ENCODE results near the gene PDHA1.

PDHA1 gene

GRCh38 chrX:19343535-19344408 is at the start of gene PDHA1:
TSS of gene PDHA1 (plus strand) at chrX:19343927. CDS start at chrX:19344038, 111 bp downstream.
- DNase-seq (ENCODE audit: low read depth) = peak; percentile 63

DNA sequence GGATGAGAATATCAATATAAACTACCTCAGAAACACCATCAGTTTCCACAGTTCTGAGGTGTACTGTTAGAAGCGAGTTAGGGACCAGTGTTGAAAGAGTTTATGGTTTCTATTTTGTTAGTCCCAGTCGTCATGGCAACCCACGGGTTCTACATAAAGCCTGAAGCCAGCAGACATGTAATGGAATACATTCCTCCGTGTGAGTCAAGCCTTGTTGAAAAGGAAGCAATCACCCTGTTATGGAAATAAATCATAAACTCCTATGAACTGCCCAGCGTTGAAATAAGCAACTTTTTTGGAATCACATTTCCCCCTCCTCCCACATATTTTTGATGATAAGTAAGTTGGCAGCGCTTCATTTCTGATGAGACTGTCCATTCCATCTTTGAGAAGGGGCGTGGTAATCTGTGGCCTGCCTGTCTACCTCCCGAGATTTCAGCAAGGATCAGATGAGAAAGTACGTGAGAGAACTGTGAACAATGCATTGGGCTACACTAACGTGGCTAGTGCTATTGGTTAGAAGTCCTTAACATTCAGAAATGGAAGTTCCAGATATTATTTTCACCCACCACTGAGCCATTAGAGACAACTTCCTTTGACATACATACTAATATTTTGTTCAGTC is 40.4 kb upstream of the PDHA1 start:
- DNase-seq (ENCODE audit: low read depth) = peak; percentile 65

DNA sequence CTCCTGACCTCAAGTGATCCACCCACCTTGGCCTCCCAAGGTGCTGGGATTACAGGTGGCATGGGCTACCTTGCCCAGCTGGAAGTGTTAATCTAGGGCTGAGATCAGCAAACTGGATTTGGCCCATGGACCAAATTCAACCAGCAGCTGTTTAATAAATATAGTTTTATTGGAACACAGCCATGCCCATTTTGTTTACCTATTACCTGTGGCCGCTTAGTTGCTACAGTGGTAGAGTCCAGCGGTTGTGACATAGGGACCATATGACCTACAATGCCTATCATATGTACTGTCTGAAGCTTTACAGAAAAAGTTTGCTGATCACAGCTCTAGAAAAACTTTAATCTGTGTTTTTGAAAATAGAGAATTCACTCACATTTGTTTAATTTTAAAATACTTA is 17.2 kb upstream of the PDHA1 start:
- DNase-seq (ENCODE audit: low read depth) = no peak

- no peak for DNase-seq (ENCODE audit: low read depth)
Measured at GRCh38 chrX:19331831-19332230, 11.9 kb upstream of the PDHA1 start.

- no peak for DNase-seq (ENCODE audit: low read depth)
Measured at GRCh38 chrX:19332983-19333382, 10.7 kb upstream of the PDHA1 start.

DNA sequence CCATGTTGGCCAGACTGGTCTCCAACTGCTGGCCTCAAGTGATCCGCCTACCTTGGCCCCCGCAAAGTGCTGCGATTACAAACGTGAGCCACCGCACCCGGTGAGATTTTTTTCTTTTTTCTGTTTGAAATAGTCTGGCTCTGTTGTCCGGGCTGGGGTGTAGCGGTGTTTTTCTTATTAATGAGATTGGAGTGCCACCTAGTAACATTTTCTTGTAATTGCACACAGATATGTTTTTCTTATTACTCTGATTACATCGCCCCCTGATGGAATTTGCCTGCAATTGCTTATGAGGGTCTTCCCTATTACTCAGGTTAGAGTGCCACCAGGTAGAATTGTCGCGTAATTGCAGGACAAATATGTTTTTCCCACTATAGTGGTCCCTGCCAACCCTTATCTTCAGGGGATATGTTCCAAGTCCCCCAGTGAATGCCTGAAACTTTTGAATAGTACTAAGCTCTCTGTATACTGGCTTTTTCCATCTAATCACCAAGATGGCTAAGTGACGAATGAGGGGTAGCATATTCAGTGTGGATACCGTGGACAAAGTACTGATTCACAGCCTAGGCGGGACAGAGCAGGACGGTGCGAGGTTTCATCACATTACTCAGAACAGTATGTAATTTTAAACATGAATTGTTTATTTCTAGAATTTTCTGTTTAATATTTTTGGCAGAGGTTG is 8.6 kb upstream of the PDHA1 start:
- no peak for DNase-seq (ENCODE audit: low read depth)

DNA sequence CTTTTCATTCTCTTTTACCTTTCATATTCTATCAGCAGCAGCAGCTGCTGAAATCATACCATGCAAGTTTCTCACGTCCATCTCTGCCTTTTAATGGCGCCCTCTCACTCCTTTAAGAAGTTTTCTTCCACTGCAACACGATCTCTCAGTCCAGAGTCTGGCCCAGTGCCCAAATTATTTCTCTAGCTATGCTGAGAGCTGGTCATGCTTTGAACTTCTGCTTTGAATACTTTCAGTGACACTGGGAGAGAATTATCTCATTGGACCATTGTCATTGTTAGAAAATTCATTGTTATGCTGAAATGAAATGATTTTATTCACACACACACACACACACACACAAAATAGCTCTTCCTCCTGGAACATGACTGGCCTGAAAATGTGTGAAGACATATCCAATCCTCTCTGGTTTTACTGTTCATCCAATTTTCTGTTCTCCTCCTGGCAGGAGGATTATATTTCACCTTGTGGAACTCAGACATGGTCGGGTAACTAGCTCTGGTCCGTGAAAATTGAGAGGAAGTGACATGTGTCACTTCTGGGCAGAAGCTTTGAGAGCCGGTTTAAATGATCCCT is 1.3 kb upstream of the PDHA1 start:
- DNase-seq (ENCODE audit: low read depth) = no peak

DNA sequence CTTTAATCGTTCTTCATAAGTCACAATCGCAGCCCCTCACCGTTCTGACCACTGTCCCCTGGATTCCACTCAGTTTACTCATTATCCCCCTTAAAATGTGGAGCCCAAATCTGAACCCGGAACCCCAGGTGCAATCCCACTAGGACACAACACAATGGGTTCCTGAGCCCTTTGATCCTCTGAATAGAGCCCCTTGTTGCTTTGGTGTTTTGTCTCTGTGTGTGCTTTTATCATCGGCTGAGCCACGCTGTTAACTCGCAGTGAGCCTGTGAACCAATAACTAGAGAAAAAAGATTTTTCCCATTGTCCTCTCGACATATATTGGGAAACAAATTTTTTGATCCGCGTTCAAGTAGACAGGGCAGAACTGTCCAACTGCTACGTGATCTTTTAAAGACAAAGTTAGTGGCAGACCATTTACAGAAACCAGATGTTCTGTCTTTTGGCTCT is 617 bp upstream of the PDHA1 start:
- DNase-seq (ENCODE audit: low read depth) = no peak

- DNase-seq (ENCODE audit: low read depth) = no peak
Measured at GRCh38 chrX:19344661-19345060, 934 bp downstream of the PDHA1 start.

- DNase-seq (ENCODE audit: low read depth) = no peak
Measured at GRCh38 chrX:19347916-19348315, 4.2 kb downstream of the PDHA1 start.

DNA sequence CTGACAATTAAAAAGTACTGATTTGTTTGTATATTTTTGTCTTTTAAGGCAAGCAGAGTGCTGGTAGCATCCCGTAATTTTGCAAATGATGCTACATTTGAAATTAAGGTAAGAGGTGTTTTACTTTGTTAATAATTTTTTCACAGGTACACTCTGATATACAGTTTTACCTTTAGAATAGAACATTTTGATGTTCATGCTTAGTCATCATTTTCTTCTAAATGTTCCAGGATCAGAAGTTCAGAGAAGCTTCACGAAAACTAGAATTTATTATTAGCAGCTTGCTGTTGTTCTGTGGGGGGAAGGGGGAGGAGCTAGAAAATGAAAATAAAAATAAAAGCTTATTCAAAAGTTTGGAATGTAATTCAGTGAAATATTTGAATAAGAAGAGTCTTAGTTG is 5.5 kb downstream of the PDHA1 start:
- DNase-seq (ENCODE audit: low read depth) = no peak

DNA sequence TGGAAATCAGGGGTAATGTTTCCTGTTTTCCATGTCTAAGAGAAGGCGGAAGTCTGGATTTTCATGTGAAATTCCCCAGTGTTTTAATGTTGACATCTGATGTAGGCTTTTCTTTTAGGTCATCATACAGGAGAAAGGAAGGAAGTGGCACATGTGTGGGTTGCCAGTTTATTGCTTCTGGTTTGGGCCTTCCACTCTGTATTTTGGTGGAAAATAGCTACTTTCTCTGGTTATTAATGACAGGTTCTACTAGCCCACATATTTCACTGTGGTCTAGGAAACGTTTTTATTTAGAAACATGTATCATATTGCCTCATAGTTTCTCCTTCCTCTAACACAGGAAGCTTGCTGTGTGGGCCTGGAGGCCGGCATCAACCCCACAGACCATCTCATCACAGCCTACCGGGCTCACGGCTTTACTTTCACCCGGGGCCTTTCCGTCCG is 7.2 kb downstream of the PDHA1 start:
- DNase-seq (ENCODE audit: low read depth) = no peak

DNA sequence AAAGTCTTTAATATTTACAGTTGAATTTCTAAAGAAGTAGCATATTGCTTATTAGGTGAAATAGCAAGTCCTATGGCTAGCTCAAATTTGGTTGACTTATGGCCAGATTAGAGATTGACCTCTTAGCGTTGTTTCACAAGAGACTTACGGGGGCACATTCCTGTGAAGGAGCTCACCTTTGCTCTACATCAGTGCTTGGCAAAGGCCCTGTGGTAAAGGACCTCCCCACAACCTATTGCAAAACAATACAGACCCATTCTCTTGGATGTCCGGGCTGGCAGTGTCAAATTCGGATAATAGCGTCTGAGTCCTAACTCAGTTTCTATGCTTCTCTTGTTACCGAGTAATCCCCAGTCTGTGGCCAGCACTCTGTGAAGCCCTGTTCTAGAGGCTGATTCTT is 10.9 kb downstream of the PDHA1 start:
- no peak for DNase-seq (ENCODE audit: low read depth)

GRCh38 chrX:19358521-19358920 is 14.8 kb downstream of the PDHA1 start:
- no peak for DNase-seq (ENCODE audit: low read depth)

DNA sequence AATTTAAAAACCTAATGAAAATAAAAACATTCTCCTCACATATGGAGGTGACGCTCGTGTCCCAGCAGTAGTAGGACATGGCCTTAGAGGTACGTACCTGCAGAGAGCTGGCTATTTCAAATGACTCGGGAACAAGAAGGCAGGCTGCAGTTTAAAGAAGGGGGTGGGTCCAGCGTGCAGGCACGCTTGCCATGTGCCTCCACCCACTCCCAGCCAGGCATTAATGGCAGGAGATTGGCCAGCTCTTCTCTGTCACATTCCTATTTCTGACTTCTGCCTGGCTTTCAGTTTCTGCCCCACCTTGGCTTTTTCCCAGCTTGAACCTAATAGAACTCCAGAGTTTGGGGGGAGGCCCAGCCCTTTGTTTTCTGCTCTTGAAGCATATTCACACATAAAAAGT is 17.2 kb downstream of the PDHA1 start:
- DNase-seq (ENCODE audit: low read depth) = no peak

DNA sequence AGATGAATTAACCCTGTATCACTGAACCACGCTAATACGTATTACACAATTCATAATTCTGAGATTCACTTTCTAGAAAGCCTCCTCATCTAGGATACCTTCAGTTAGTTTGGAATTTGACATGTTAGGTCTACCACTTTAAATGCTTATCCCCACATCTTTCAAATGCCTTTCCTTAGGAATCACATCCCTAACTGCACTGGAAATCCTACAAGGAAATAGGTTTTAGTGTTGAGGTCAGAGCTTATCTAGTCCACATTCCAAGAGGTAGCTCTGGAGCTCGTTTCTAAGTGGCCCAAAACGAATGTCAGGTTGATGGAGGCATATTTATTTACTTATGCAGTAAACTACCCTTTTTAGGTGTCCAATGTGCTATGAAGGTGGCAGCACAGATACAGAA is 18.0 kb downstream of the PDHA1 start:
- no peak for DNase-seq (ENCODE audit: low read depth)

- no peak for DNase-seq (ENCODE audit: low read depth)
Measured at GRCh38 chrX:19368576-19368975, 24.8 kb downstream of the PDHA1 start.

GRCh38 chrX:19370061-19370460 is 26.3 kb downstream of the PDHA1 start:
- no peak for DNase-seq (ENCODE audit: low read depth)

DNA sequence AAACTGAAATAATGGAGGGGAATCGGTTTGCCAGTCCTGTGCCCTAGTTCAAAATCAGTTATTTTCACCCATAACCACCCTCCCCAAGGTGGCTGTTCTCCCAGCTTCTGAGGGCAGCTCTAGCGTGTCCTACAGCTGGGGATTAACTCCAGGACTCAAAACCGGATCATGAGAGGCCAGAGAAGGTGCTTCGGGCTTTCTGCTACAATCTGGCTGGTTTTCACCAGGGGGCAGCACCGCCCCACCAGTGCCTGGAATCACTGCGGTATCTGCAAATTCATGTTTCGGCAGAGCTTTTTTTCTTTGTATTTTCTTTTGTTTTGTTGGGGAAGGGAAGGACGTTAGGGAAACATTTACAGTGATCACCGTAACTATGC is 28.4 kb downstream of the PDHA1 start:
- no peak for DNase-seq (ENCODE audit: low read depth)

DNA sequence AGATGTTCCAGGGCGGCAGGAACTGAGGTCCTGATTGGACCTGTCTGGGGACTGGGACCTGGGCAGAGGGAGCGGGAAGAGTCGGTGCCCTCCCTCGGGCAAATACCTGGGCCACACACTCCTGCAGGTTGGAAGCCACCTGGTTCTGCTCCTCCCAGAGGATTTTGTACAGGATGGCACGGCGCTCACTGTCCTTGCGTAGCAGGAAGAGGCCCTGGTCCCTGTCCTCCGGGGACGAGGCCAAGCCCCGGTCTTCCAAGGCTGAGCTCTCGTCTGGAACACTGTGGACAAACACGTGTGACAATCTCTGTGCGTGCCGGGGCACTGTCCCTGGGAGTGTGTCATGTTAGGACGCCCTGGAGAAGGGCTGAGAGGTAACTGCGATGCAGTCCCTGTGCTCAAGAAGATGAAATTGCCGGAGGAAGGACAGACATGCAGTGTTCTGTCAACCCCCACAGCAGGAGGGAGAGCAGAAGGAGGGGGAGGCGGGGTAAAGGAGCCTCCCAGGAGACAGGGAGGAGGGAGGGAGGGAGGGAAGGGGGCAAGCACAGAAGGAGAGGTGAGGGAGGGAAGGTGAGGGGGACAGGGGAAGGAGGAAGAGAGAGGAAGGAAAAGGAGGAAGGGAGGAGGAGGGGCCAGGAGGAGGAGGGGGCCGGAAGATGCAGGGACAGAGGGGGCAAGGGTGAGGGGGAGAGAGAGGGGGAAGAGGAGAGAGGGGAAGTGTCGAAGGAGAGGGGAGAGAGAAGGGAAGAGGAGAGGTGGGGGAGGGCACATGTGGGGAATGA is 29.0 kb downstream of the PDHA1 start:
- no peak for DNase-seq (ENCODE audit: low read depth)

- no peak for DNase-seq (ENCODE audit: low read depth)
Measured at GRCh38 chrX:19373351-19373891, 29.7 kb downstream of the PDHA1 start.

GRCh38 chrX:19375546-19375945 is 31.8 kb downstream of the PDHA1 start:
- DNase-seq (ENCODE audit: low read depth) = no peak

All from HS-5 (cell line).